ENCODE measurements around the gene CD28. TPM values are rescaled to one million over a fixed set of nuclear protein-coding genes. Genes with fewer than 3 reads are reported as not detected.
"Not testable (repeated sequence)": the region's sequence is repeated elsewhere in the genome, so short reads cannot be mapped to it uniquely, and the experiment has no call there.

Gene CD28
- total RNA-seq, 2 donors from 2014 or later, result 0.05 to 0.51 TPM

DNA sequence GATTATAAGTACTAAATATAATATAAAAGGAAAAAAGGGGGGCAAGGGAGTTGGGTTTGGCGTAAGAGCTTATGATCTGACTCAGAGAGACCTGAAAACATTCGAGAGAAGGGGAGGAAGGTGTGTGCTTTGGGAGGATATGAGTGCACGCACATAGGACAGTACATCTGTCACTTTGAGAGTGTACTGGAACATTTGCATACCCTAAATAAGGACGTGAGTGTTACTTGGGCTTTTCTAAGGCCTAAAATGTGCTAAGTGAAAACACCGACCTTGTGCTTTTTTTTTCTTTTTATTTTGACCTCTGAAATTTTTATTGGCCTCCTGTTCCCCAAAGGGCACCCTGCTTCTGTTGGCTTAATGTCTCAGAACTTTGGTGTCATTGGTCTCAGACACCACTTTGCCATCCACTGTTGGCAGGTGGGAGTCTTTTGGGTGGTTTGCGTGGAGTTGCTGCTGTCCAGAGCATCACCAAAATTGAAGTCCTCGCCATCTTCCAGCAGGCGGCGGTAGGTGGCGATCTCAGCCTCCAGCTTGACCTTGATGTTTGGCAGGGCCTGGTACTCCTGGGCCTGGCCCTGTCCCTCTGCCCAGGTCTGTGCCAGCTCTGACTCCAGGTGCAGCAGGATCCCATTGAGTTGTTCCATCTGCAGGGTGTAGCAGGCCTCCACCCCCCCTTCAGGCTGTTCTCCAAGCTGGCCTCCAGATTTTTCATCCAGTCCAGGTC lies 57.7 kb downstream of the CD28 start:
- intact Hi-C loops (cut with DNase I), result no loop called here
- TF ChIP-seq POLR2AphosphoS5 (IDR thresholded peaks at IDR 0.05) (no peak), POLR2A (IDR thresholded peaks at IDR 0.05) (no peak)
- TF ChIP-seq, protein P1, sequence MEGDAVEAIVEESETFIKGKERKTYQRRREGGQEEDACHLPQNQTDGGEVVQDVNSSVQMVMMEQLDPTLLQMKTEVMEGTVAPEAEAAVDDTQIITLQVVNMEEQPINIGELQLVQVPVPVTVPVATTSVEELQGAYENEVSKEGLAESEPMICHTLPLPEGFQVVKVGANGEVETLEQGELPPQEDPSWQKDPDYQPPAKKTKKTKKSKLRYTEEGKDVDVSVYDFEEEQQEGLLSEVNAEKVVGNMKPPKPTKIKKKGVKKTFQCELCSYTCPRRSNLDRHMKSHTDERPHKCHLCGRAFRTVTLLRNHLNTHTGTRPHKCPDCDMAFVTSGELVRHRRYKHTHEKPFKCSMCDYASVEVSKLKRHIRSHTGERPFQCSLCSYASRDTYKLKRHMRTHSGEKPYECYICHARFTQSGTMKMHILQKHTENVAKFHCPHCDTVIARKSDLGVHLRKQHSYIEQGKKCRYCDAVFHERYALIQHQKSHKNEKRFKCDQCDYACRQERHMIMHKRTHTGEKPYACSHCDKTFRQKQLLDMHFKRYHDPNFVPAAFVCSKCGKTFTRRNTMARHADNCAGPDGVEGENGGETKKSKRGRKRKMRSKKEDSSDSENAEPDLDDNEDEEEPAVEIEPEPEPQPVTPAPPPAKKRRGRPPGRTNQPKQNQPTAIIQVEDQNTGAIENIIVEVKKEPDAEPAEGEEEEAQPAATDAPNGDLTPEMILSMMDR (IDR thresholded peaks at IDR 0.05), result no peak
- no peaks in the 10 kb centered on the region for H3K4me1 ChIP-seq (replicated peaks)
- H3K9me3 ChIP-seq, result no peaks in the 10 kb centered on the region
- no peak overlapping the region for H3K4me3 ChIP-seq
- no peaks in the 10 kb centered on the region for H3K27me3 ChIP-seq (replicated peaks; ENCODE audit: insufficient read depth)
- no peaks in the 10 kb centered on the region for H3K36me3 ChIP-seq
- H3K27ac ChIP-seq, result no peak overlapping the region
- no peak for DNase-seq (ENCODE audit: low spot score)
- WGBS, result 83% methylated on average over 10 of the region's 10 CpGs

DNA sequence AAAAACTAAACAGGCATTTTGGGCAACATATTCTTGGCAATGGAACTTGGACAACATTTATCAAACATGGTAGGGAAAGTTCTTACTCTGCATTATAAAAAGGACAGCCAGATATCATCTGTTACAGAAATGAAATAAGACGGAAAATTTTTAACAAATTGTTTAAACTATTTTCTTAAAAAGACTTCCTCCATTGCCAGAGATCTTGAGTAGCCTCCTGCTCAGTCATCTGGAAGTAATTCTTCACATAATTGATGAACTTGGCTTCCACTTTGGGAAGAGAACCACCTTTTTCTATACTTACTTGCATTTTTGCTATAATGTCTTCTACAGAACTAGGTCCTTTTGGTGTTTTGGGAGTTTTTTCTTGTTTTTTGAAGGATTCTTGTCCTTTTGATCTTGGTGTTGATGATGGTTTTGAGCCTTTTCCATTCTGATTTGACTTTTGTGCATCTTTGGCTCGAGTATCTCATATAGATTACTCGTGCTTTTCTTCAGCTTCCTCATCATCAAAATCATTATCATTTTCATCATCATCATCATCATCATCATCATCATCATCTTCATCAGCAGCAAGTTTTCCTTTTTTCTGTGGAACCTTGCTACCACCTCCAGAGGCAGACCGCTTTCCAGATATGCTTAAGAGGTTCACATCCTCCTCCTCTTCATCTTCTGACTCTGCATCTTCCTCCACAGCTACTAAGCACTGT lies 66.2 kb downstream of the CD28 start:
- Histone ChIP-seq H3K36me3 (no peaks in the 10 kb centered on the region), H3K9me3 (no peaks in the 10 kb centered on the region), H3K27ac (no peak overlapping the region), H3K27me3 (replicated peaks; ENCODE audit: insufficient read depth) (no peaks in the 10 kb centered on the region), H3K4me1 (replicated peaks) (no peaks in the 10 kb centered on the region), H3K4me3 (no peak overlapping the region)
- WGBS, result 86% methylated on average over 4 of the region's 4 CpGs
- no peak for DNase-seq (ENCODE audit: low spot score)
- TF ChIP-seq, protein P1 (IDR thresholded peaks at IDR 0.05), result no peak
- TF ChIP-seq POLR2A (IDR thresholded peaks at IDR 0.05) (no peak), POLR2AphosphoS5 (IDR thresholded peaks at IDR 0.05) (no peak)
- intact Hi-C loops (cut with DNase I), result no loop called here

DNA sequence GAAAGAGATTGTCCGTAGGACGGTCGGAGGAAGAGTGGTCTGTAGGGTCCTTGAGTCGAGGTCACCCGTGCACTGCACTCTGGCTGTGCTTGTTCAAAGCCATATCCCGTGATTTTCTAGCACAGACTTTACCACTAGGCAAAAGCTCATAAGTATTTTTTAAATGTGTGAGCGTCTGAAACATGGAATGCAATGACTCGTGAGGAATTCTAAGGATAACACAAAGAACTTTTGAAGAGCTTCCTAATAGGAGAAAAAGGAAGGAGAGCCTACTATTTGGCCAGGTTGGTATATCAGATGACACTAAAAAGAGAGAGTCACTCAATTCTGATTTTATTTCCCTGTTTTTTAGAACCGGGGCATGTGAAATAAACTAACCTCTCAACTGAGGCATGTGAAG lies 68.3 kb downstream of the CD28 start:
- Histone ChIP-seq H3K36me3 (no peaks in the 10 kb centered on the region), H3K27me3 (replicated peaks; ENCODE audit: insufficient read depth) (no peaks in the 10 kb centered on the region), H3K27ac (no peak overlapping the region), H3K4me3 (no peak overlapping the region), H3K4me1 (replicated peaks) (no peaks in the 10 kb centered on the region), H3K9me3 (no peaks in the 10 kb centered on the region)
- no peak for DNase-seq (ENCODE audit: low spot score)
- WGBS, result 79% methylated on average over 9 of the region's 9 CpGs
- TF ChIP-seq, protein P1 (IDR thresholded peaks at IDR 0.05), result no peak
- intact Hi-C loops (cut with DNase I), result no loop called here

DNA sequence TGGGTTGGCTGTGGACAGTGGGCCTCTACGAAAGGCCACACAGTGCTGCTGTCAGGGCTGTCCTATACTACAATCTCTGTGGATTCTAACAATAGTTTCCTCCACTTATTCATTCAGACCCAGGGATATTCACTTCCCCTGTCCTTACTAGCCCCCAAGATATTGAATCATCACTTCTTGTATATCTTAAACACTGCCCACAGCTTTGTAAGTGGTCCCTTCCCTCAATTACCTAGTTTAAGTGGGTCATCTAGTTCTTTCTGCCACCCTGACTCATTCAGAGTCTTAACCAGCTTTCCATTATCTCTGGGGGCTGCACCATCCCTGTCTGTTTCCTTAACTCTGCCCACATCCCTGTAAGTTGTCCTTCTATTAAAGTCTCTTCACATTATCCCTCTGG lies 69.2 kb downstream of the CD28 start:
- Histone ChIP-seq H3K4me3 (no peak overlapping the region), H3K27me3 (replicated peaks; ENCODE audit: insufficient read depth) (no peaks in the 10 kb centered on the region), H3K4me1 (replicated peaks) (no peaks in the 10 kb centered on the region), H3K27ac (no peak overlapping the region), H3K36me3 (no peaks in the 10 kb centered on the region), H3K9me3 (no peaks in the 10 kb centered on the region)
- TF ChIP-seq POLR2AphosphoS5 (IDR thresholded peaks at IDR 0.05) (no peak), POLR2A (IDR thresholded peaks at IDR 0.05) (no peak)
- TF ChIP-seq, protein P1 (IDR thresholded peaks at IDR 0.05), result no peak
- 90% methylated on average over 1 of the region's 1 CpG for WGBS
- intact Hi-C loops (cut with DNase I), result no loop called here
- no peak for DNase-seq (ENCODE audit: low spot score)

DNA sequence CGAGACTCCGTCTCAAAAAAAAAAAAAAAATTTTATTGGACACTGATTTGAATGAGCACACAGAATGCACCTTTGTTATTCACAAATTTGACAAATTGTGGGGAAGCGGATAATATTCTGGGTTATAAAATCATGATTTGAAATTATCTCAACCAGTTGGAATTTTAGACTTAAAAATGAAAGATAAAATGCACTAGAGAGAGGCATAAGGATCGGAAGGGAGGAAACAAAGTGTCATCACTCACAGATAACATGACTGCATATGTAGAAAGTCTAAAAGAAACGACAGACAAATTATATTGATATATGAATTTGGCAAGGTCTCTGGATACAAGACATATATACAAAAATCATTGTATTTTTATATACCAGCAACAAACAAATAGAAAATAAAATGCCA lies 70.6 kb downstream of the CD28 start:
- no peak overlapping the region for H3K4me3 ChIP-seq
- no peak overlapping the region for H3K27ac ChIP-seq
- no peaks in the 10 kb centered on the region for H3K27me3 ChIP-seq (replicated peaks; ENCODE audit: insufficient read depth)
- no peaks in the 10 kb centered on the region for H3K36me3 ChIP-seq
- no peak for TF ChIP-seq POLR2AphosphoS5 (IDR thresholded peaks at IDR 0.05)
- no peak for TF ChIP-seq POLR2A (IDR thresholded peaks at IDR 0.05)
- TF ChIP-seq, protein P1 (IDR thresholded peaks at IDR 0.05), result no peak
- intact Hi-C loops (cut with DNase I), result no loop called here
- H3K9me3 ChIP-seq, result no peaks in the 10 kb centered on the region
- DNase-seq (ENCODE audit: low spot score), result no peak
- no peaks in the 10 kb centered on the region for H3K4me1 ChIP-seq (replicated peaks)
- WGBS, result 78% methylated on average over 5 of the region's 5 CpGs

DNA sequence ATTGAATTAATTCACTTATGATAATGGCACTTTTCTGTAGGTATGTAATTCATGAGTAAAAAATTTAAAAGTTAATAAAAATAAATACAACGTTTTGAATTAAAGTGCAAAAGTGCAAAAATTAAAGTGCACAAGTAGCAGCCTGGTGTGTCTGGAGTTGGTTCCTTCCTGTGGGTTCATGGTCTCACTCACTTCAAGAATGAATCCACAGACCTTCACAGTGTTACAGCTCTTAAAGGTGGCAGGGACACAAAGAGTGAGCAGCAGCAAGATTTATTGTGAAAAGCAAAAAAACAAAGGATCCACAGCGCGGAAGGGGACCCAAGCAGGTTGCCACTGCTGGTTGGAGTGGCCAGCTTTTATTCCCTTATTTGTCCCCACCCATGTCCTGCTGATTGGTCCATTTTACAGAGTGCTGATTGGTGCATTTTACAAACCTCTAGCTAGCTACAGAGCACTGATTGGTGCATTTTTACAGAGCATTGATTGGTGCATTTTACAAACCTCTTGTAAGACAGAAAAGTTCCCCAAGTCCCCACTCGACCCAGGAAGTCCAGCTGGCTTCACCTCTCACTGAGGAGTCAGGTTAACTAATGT lies 73.1 kb downstream of the CD28 start:
- DNase-seq (ENCODE audit: low spot score); intact Hi-C loops (cut with DNase I): not testable (repeated sequence)
- WGBS, result 69% methylated on average over 4 of the region's 4 CpGs

More for the DNA sequence above, 73.1 kb downstream of the CD28 start:
- not testable (repeated sequence) for H3K4me3 ChIP-seq; H3K9me3 ChIP-seq; H3K27me3 ChIP-seq (replicated peaks; ENCODE audit: insufficient read depth); H3K27ac ChIP-seq; H3K4me1 ChIP-seq (replicated peaks); H3K36me3 ChIP-seq

Measured in prostate gland (tissue), 2 donors.